ENCODE data around the gene CTXN1. TPM values are rescaled to one million over a fixed set of nuclear protein-coding genes. Genes with fewer than 3 reads are reported as not detected.

CTXN1 gene
- total and polyA plus RNA-seq, 9 donors: 1.4 to 99.7 (median 5.4) TPM; not detected in 1

DNA sequence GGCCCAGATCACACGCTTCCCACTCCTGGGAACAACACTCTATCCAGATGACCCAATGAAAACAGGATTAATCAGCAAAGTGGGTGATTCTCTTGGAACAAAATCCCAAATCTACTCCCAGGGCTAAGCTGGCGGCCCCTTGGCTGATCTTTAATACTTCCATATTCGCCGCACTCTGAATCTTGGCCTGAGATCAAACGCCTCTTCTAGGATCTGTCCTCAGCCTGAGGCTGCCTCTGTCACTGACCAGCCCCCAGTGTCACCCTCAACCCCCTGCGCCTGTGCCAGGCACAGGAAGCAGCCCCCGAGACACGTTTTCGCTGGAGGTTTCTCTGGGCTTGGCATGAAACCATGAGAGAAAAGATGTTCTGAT lies 2.4 kb upstream of the CTXN1 start:
- H3K4me3 ChIP-seq: no peak overlapping the region
- no peaks in the 10 kb centered on the region for H3K9me3 ChIP-seq
- DNase-seq: peak; percentile 33 to 56 (median 52)
- 32 to 40% (median 33%) methylated on average over 9 of the region's 9 CpGs for WGBS, 3 donors
- peaks cover 31% of the 10 kb centered on the region for H3K4me1 ChIP-seq (ENCODE audit: insufficient read depth)
- H3K36me3 ChIP-seq: no peaks in the 10 kb centered on the region
- intact Hi-C loops (cut with DNase I): no loop called here
- TF ChIP-seq EP300 (IDR thresholded peaks at IDR 0.05): no peak
- TF ChIP-seq POLR2A (IDR thresholded peaks at IDR 0.05): no peak
- TF ChIP-seq, protein P1, sequence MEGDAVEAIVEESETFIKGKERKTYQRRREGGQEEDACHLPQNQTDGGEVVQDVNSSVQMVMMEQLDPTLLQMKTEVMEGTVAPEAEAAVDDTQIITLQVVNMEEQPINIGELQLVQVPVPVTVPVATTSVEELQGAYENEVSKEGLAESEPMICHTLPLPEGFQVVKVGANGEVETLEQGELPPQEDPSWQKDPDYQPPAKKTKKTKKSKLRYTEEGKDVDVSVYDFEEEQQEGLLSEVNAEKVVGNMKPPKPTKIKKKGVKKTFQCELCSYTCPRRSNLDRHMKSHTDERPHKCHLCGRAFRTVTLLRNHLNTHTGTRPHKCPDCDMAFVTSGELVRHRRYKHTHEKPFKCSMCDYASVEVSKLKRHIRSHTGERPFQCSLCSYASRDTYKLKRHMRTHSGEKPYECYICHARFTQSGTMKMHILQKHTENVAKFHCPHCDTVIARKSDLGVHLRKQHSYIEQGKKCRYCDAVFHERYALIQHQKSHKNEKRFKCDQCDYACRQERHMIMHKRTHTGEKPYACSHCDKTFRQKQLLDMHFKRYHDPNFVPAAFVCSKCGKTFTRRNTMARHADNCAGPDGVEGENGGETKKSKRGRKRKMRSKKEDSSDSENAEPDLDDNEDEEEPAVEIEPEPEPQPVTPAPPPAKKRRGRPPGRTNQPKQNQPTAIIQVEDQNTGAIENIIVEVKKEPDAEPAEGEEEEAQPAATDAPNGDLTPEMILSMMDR (IDR thresholded peaks at IDR 0.05): no peak
- H3K27me3 ChIP-seq: no peaks in the 10 kb centered on the region
- H3K27ac ChIP-seq: peak overlapping the region; percentile 70 to 88

- no peaks in the 10 kb centered on the region for H3K27me3 ChIP-seq
- 85 to 88% (median 86%) methylated on average over 23 of the region's 23 CpGs for WGBS, 3 donors
- DNase-seq: peak; percentile 35 to 65 (median 57)
- no peaks in the 10 kb centered on the region for H3K36me3 ChIP-seq
- H3K27ac ChIP-seq: peak overlapping the region; percentile 70 to 88
- TF ChIP-seq EP300 (IDR thresholded peaks at IDR 0.05) (no peak), POLR2A (IDR thresholded peaks at IDR 0.05) (no peak)
- TF ChIP-seq, protein P1 (IDR thresholded peaks at IDR 0.05): no peak
- H3K4me3 ChIP-seq: no peak overlapping the region
- intact Hi-C loops (cut with DNase I): no loop called here
- no peaks in the 10 kb centered on the region for H3K9me3 ChIP-seq
- peaks cover 31% of the 10 kb centered on the region for H3K4me1 ChIP-seq (ENCODE audit: insufficient read depth)
Observed at GRCh38 chr19:7927605-7928333, 1.8 kb upstream of the CTXN1 start.

DNA sequence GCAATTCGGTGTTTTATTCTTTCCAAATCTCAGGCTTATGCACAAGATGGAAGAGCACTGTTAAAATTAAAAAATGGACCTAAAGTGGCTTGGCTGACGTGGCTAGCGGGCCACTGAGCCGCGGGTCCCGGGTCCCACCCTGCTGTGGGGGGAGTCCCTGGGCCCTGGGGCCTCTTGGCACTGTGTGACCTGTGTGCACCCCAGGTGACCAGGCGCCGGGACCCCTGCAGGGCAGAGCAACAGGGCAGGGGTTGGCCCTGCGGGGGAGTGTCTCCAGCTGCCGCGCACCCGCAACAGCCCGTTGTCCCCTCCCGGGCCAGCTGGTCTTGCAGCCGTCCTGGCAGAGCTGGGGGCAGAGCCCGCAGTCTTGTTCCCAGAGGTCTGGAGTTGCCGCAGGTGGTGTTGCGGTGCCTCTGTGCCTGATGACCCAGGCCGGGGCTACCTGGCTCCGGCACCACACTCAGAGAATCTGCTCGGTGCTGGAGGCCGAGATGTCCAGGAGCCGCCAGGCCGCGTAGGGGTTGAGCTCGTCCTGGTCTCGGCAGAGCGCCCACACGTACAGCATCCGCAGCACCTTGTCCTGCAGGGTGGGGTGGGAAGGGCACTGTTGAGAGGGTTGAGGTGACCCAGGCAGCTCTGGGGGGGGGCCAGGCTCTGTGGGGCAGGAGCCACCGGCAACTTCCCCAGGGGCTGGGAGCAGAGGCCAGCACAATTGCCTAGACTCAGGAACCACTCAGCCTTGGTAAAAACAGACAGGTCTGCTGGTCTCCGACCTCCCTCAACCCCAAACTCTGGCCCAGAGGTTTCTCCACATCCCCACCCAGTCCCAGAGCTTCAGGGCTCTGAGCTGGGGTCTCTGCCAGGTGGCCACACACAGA lies 1.0 kb upstream of the CTXN1 start:
- TF ChIP-seq EP300 (IDR thresholded peaks at IDR 0.05) (no peak), POLR2A (IDR thresholded peaks at IDR 0.05) (no peak)
- WGBS, 3 donors: 20 to 46% (median 31%) methylated on average over 20 to 32 of the region's 32 CpGs
- H3K27me3 ChIP-seq: no peaks in the 10 kb centered on the region
- DNase-seq: peak; percentile 48 to 67 (median 60)
- H3K36me3 ChIP-seq: no peaks in the 10 kb centered on the region
- peak overlapping the region; percentile 70 to 88 for H3K27ac ChIP-seq
- H3K4me3 ChIP-seq: peak overlapping the region; percentile 41
- intact Hi-C loops (cut with DNase I): no loop called here
- no peaks in the 10 kb centered on the region for H3K9me3 ChIP-seq
- H3K4me1 ChIP-seq (ENCODE audit: insufficient read depth): peaks cover 35% of the 10 kb centered on the region

- 0 to 1% (median 1%) methylated on average over 65 to 98 of the region's 98 CpGs for WGBS, 3 donors
- intact Hi-C loops (cut with DNase I): no loop called here
- peak overlapping the region; percentile 41 for H3K4me3 ChIP-seq
- H3K27ac ChIP-seq: no peak overlapping the region
- TF ChIP-seq, protein P1 (IDR thresholded peaks at IDR 0.05): peak; percentile 55 to 78 (median 66)
- TF ChIP-seq EP300 (IDR thresholded peaks at IDR 0.05): no peak
- peaks cover 45% of the 10 kb centered on the region for H3K4me1 ChIP-seq (ENCODE audit: insufficient read depth)
- H3K9me3 ChIP-seq: no peaks in the 10 kb centered on the region
- no peaks in the 10 kb centered on the region for H3K27me3 ChIP-seq
- no peaks in the 10 kb centered on the region for H3K36me3 ChIP-seq
- peak; percentile 64 to 87 (median 79) for DNase-seq
Observed at GRCh38 chr19:7925171-7925851, 624 bp downstream of the CTXN1 start.
